HepG2 (cell line): ENCODE results near the gene SMURF1. TPM values are rescaled to one million over a fixed set of nuclear protein-coding genes. Genes with fewer than 3 reads are reported as not detected.

Experiments used
- ATF7-NPFF ChIP-seq: sonication (generic); formaldehyde crosslinking; IDR thresholded peaks from 2 replicates; pipeline ENCODE4 v1.8.1; 2023; ENCODE audit warnings: mild to moderate bottlenecking, low read depth, missing genetic modification reagents, moderate library complexity
- LCORL ChIP-seq, 2 experiments: fragments of 450-650 bp in 1 of 2; sonication (generic) in 1 of 2; formaldehyde crosslinking in 1 of 2; IDR thresholded peaks; 2 replicates each; pipeline versions ENCODE4 v1.5.0 to v1.6.1; 2017 to 2020; ENCODE audit warnings: antibody characterized with exemption in 1 of 2, missing genetic modification reagents in 1 of 2
- POGK ChIP-seq: sonication (generic); formaldehyde crosslinking; conservative IDR thresholded peaks from 2 replicates; pipeline ENCODE4 v1.8.0; 2022; ENCODE audit warnings: mild to moderate bottlenecking, moderate library complexity, missing genetic modification reagents
- RAD21 ChIP-seq: fragments of 450-650 bp; formaldehyde crosslinking; IDR thresholded peaks from 2 replicates; pipeline ENCODE4 v1.5.0; 2020; ENCODE audit warnings: mild to moderate bottlenecking
- REPIN1 ChIP-seq: sonication (generic); formaldehyde crosslinking; IDR thresholded peaks from 2 replicates; pipeline ENCODE4 v1.8.0; 2022; ENCODE audit warnings: missing genetic modification reagents, low read depth, mild to moderate bottlenecking, borderline replicate concordance
- SP5 ChIP-seq: IDR thresholded peaks from 2 replicates; pipeline ENCODE4 v1.6.1; 2016; ENCODE audit warnings: low read depth, borderline replicate concordance
- SPEN ChIP-seq: sonication (generic); formaldehyde crosslinking; IDR thresholded peaks from 2 replicates; pipeline ENCODE4 v1.5.1; 2020; ENCODE audit warnings: low read depth, mild to moderate bottlenecking, missing genetic modification reagents
- STAG1 ChIP-seq: sonication (generic); formaldehyde crosslinking; IDR thresholded peaks from 2 replicates; pipeline ENCODE4 v1.4.0; 2020; ENCODE audit warnings: missing genetic modification reagents
- TFAP4 ChIP-seq: sonication (generic); IDR thresholded peaks from 2 replicates; pipeline ENCODE4 v1.6.1; 2016; ENCODE audit warnings: low read depth, borderline replicate concordance
- ZFX ChIP-seq: sonication (generic); formaldehyde crosslinking; IDR thresholded peaks from 2 replicates; pipeline ENCODE4 v1.4.0; 2020; ENCODE audit warnings: mild to moderate bottlenecking, low read depth, missing genetic modification reagents, moderate library complexity
- ZNF333 ChIP-seq: sonication (generic); formaldehyde crosslinking; IDR thresholded peaks from 2 replicates; pipeline ENCODE4 v1.4.0; 2020; ENCODE audit warnings: mild to moderate bottlenecking, missing genetic modification reagents, borderline replicate concordance
- ZNF687 ChIP-seq: sonication (generic); formaldehyde crosslinking; IDR thresholded peaks from 2 replicates; pipeline ENCODE4 v1.5.1; 2020; ENCODE audit warnings: mild to moderate bottlenecking, missing genetic modification reagents, moderate library complexity
- ZNF724P ChIP-seq: sonication (generic); formaldehyde crosslinking; IDR thresholded peaks from 2 replicates; pipeline ENCODE4 v1.8.0; 2022; ENCODE audit warnings: missing genetic modification reagents, borderline replicate concordance
- ZNF878 ChIP-seq: sonication (generic); formaldehyde crosslinking; IDR thresholded peaks from 2 replicates; pipeline ENCODE4 v1.8.1; 2023; ENCODE audit warnings: mild to moderate bottlenecking, missing genetic modification reagents, moderate library complexity
- ZSCAN25 ChIP-seq: sonication (generic); formaldehyde crosslinking; IDR thresholded peaks from 2 replicates; pipeline ENCODE4 v1.8.0; 2022; ENCODE audit warnings: mild to moderate bottlenecking, missing genetic modification reagents
- ZSCAN5A ChIP-seq: sonication (generic); formaldehyde crosslinking; IDR thresholded peaks from 2 replicates; pipeline ENCODE4 v1.8.0; 2022; ENCODE audit warnings: mild to moderate bottlenecking, missing genetic modification reagents, borderline replicate concordance
- polyA plus RNA-seq, 8 experiments: library from polyadenylated mRNA; depleted of rRNA in 3 of 8; stranded (reverse) in 7 of 8; unstranded in 1 of 8; fragments of >200 nt; fragmentation: Illumina TruSeq in 4 of 8; extraction: Trizol in 4 of 8; gene quantifications; 2 replicates each; pipeline versions ENCODE4 v1.2.1 to v1.2.3, GENCODE V29; 2011 to 2016; ENCODE audit warnings: low read depth in 4 of 8, missing spikeins in 1 of 8, mixed read lengths in 1 of 8; ENCODE audit not compliant: insufficient read depth in 1 of 8
- total RNA-seq, 5 experiments: library from RNA; depleted of rRNA; stranded (reverse); fragments of >200 nt; fragmentation: Illumina TruSeq; extraction: Trizol; gene quantifications; 2 replicates each; pipeline ENCODE4 v1.2.3, GENCODE V29; 2016; ENCODE audit warnings: low read depth in 1 of 5
- TF ChIP-seq, protein P1 (sequence below): sonication (generic); formaldehyde crosslinking; IDR thresholded peaks from 2 replicates; pipeline ENCODE4 v1.8.0; 2022; ENCODE audit warnings: mild to moderate bottlenecking, missing genetic modification reagents; ENCODE audit not compliant: insufficient replicate concordance

The SMURF1 gene
- total and polyA plus RNA-seq, 2 of the 13 experiments (the other 11 are each of a cell fraction or from before 2014, with no cell fraction given): 8.3 to 11.1 TPM

DNA sequence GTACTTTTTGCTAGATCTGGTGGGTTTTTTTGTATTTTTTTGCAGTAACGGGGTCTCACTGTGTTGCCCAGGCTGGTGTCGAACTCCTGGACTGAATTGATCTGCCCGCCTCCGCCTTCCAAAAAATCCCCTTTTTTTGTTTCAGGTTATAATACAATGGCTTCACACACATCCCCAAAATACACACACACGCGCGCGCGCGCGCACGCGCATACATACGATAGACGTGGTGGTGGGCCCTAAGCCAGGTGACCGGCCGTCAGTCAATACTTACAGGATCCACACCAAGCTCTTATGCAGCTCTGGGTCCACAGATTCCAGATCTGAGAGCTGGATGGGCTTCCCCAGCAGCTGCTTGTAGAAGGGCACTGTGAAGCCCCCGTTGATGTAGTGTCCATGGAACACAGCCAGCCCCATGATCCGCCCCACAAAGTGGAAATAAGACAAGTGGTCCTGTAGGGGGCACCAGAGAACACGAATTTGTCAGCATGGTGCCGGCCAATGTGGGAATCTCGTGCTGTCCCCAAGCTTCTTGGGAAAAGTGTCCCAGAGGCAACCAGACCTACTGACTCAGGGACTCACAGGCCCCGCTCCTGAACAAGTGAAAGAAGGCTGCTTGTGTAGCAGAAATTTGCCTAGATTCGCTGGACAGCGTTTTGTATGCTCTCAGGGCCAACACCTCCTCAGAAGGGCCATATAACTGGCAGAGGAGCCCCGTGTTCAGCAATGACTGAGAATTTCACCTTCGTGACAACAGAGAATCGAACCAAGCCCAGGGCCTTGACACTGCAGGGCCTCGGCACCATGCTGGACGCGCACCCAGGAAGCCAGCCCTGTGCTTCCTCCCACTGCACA, 103.6 kb downstream of the SMURF1 start (continued):
- TF ChIP-seq RAD21: peak; percentile 91
- no peak for TF ChIP-seq LCORL (IDR thresholded peaks at IDR 0.05)
- 0 out of 2 replicates have a peak, but pooled peaks have one; percentile 27 for TF ChIP-seq LCORL (CRISPR knock-in tag; IDR thresholded peaks at IDR 0.05)
- no peak for TF ChIP-seq ATF7-NPFF
- TF ChIP-seq, protein P1, sequence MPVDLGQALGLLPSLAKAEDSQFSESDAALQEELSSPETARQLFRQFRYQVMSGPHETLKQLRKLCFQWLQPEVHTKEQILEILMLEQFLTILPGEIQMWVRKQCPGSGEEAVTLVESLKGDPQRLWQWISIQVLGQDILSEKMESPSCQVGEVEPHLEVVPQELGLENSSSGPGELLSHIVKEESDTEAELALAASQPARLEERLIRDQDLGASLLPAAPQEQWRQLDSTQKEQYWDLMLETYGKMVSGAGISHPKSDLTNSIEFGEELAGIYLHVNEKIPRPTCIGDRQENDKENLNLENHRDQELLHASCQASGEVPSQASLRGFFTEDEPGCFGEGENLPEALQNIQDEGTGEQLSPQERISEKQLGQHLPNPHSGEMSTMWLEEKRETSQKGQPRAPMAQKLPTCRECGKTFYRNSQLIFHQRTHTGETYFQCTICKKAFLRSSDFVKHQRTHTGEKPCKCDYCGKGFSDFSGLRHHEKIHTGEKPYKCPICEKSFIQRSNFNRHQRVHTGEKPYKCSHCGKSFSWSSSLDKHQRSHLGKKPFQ (CRISPR knock-in tag): peak; percentile 19
- TF ChIP-seq STAG1: peak; percentile 97
- TF ChIP-seq ZSCAN25 (CRISPR knock-in tag): no peak
- TF ChIP-seq ZNF333 (CRISPR knock-in tag): 0 out of 2 replicates have a peak, but pooled peaks have one; percentile 37
- TF ChIP-seq SP5 (CRISPR knock-in tag): 0 out of 2 replicates have a peak, but pooled peaks have one; percentile 10
- TF ChIP-seq ZFX (CRISPR knock-in tag): no peak
- TF ChIP-seq ZNF724P (CRISPR knock-in tag): 0 out of 2 replicates have a peak, but pooled peaks have one; percentile 39
- TF ChIP-seq SPEN (CRISPR knock-in tag): no peak
- TF ChIP-seq ZNF878 (CRISPR knock-in tag): no peak
- TF ChIP-seq ZSCAN5A (CRISPR knock-in tag): no peak
- TF ChIP-seq TFAP4: no peak
- TF ChIP-seq ZNF687 (CRISPR knock-in tag): peak; percentile 24; the same call in 1 of the 2 replicates
- 0 out of 2 replicates have a peak, but pooled peaks have one; percentile 41 for TF ChIP-seq POGK (CRISPR knock-in tag)
- TF ChIP-seq REPIN1: peak; percentile 44; the same call in 1 of the 2 replicates
